Ovary (tissue), 9 donors: ENCODE results near the gene TMEM41B. TPM values are rescaled to one million over a fixed set of nuclear protein-coding genes. Genes with fewer than 3 reads are reported as not detected.
"Not testable (repeated sequence)": the region's sequence is repeated elsewhere in the genome, so short reads cannot be mapped to it uniquely, and the experiment has no call there.

Experiments
- DNase-seq, 5 donors: peaks; one replicate each; pipeline ENCODE4 v3.0.0-alpha.2; 2019 to 2020
- H3K27ac ChIP-seq, 2 donors: fragments of 200-600 bp; one replicate each; pipeline versions ENCODE4 v1.5.1 to v1.8.0; 2019 to 2022
- H3K27me3 ChIP-seq: fragments of 200-600 bp; one replicate; pipeline ENCODE4 v1.8.0; 2022
- H3K36me3 ChIP-seq: fragments of 200-600 bp; sonication (generic); one replicate; pipeline ENCODE4 v1.5.1; 2019
- H3K4me1 ChIP-seq: one replicate; pipeline ENCODE4 v1.8.1; 2013; ENCODE audit warnings: mild to moderate bottlenecking, moderate library complexity; ENCODE audit not compliant: insufficient read depth
- H3K4me3 ChIP-seq: fragments of 200-600 bp; sonication (generic); one replicate; pipeline ENCODE4 v1.5.1; 2017
- H3K9me3 ChIP-seq, 2 donors: fragments of 200-600 bp in 1 of 2; sonication (generic) in 1 of 2; one replicate each; pipeline versions ENCODE4 v1.5.1 to v1.8.1; 2013 to 2019; ENCODE audit warnings: mild to moderate bottlenecking in 1 of 2, moderate library complexity in 1 of 2
- EP300 ChIP-seq: sonication (generic); formaldehyde crosslinking; IDR thresholded peaks from one replicate; pipeline ENCODE4 v1.6.1; 2017; ENCODE audit warnings: antibody characterized with exemption
- POLR2A ChIP-seq: fragments of 450-650 bp; IDR thresholded peaks from one replicate; pipeline ENCODE4 v1.6.1; 2017; ENCODE audit warnings: antibody characterized with exemption, mild to moderate bottlenecking, moderate library complexity
- WGBS, 3 donors: extraction: QIAGEN DNeasy Blood & Tissue Kit in 1 of 3; methylation state at CpG; one replicate each; pipeline versions ENCODE4 v1.1.5 to v1.1.7; 2013 to 2017; 5-methylcytosine and 5-hydroxymethylcytosine counted together
- intact Hi-C, 4 donors: fragments of 100-400 bp; cut with DNase I; formaldehyde crosslinking; loops; one replicate each; pipeline versions ENCODE4 v1.11.0 to v1.15.1; 2022 to 2023
- polyA plus RNA-seq, 2 donors: library from polyadenylated mRNA; stranded (reverse); fragments of 200-250 nt in 1 of 2; fragments of 350-450 nt in 1 of 2; fragmentation: Illumina TruSeq in 1 of 2; extraction: RNeasy Lipid Tissue Mini Kit (QIAGEN cat#74804) in 1 of 2; gene quantifications; one replicate each; pipeline ENCODE4 v1.2.3, GENCODE V29; 2013 to 2014
- total RNA-seq, 7 donors: library from RNA; depleted of rRNA in 2 of 7; stranded (reverse); fragments of >200 nt in 2 of 7; fragmentation: NEBNext Ultra II Directional in 3 of 7; extraction: Animal tissue kit (Norgen Biotek cat#: 25700) in 3 of 7; gene quantifications; one replicate each; pipeline versions ENCODE4 v1.1.0 to v1.2.4, GENCODE V29; 2016 to 2023
- TF ChIP-seq, protein P1 (sequence below), 3 donors: fragments of 450-650 bp in 2 of 3; fragments of 200-600 bp in 1 of 3; IDR thresholded peaks; one replicate each; pipeline versions ENCODE4 v1.5.1 to v1.8.0; 2016 to 2022; ENCODE audit warnings: antibody characterized with exemption in 3 of 3, mild to moderate bottlenecking in 1 of 3
- donor health status: DM: no; HTN: no; CAD: no; lungs with moderate emphysema.
- donor health status: DM: no; HTN: no; CAD: no.
- donor health status: Bipolar disorder and iron deficiency.
- donor health status: DM: yes; HTN: yes; CAD: no.
- donor health status: DM: no; HTN: no; CAD: no.
- donor health status: DM: yes; HTN: yes; CAD: no.

The TMEM41B gene
- total and polyA plus RNA-seq, 9 donors = 10.0 to 29.4 (median 19.8) TPM

DNA sequence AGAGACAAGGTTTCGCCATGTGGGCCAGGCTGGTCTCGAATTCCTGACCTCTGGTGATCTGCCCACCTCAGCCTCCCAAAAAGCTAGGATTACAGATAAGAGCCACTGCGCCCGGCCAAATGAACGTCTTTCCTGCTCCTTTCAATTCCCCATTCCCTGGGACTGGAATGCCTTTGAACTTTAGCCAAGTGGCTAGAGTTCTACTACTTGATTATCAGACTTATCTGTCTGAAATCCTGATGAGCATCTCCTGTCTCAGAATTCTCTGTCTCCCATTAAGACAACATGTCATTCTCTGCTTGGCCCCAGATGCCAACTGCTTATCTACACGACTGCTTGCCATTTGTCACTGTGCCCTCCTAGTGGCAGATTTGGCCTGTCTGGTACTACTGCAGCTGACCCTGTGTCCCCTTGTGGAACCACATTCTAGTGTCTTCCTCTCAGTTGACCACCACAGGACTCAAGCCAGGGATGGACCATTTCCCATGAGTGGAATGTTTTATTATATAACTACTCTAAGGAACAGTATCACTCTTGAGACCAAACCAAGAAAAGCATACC is 37.0 kb upstream of the TMEM41B start:
- intact Hi-C loops = no loop called here
- TF ChIP-seq, protein P1, sequence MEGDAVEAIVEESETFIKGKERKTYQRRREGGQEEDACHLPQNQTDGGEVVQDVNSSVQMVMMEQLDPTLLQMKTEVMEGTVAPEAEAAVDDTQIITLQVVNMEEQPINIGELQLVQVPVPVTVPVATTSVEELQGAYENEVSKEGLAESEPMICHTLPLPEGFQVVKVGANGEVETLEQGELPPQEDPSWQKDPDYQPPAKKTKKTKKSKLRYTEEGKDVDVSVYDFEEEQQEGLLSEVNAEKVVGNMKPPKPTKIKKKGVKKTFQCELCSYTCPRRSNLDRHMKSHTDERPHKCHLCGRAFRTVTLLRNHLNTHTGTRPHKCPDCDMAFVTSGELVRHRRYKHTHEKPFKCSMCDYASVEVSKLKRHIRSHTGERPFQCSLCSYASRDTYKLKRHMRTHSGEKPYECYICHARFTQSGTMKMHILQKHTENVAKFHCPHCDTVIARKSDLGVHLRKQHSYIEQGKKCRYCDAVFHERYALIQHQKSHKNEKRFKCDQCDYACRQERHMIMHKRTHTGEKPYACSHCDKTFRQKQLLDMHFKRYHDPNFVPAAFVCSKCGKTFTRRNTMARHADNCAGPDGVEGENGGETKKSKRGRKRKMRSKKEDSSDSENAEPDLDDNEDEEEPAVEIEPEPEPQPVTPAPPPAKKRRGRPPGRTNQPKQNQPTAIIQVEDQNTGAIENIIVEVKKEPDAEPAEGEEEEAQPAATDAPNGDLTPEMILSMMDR (IDR thresholded peaks at IDR 0.05) = no peak
- TF ChIP-seq EP300 (no peak), POLR2A (no peak)
- no peaks in the 10 kb centered on the region for H3K4me1 ChIP-seq
- no peaks in the 10 kb centered on the region for H3K9me3 ChIP-seq
- H3K4me3 ChIP-seq = no peak overlapping the region
- no peak overlapping the region for H3K27ac ChIP-seq
- 34 to 77% (median 43%) methylated on average over 6 of the region's 6 CpGs for WGBS, 3 donors
- H3K27me3 ChIP-seq = no peaks in the 10 kb centered on the region
- H3K36me3 ChIP-seq = no peaks in the 10 kb centered on the region
- DNase-seq = no peak

DNA sequence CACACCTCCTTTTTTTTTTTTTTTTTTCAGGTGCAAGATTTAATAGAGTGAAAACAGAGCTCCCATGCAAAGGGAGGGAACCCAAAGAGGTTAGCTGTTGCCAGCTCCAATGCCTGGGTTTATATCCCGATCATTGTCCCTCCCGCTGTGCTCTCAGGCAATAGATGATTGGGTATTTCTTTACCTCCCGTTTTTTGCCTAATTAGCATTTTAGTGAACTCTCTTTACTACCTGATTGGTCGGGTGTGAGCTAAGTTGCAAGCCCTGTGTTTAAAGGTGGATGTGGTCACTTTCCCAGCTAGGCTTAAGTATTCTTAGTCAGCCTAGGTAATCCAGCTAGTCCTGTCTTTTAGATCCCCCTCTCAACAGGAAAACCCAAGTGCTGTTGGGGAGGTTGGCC is 33.4 kb upstream of the TMEM41B start:
- H3K27ac ChIP-seq, H3K27me3 ChIP-seq, H3K4me3 ChIP-seq, intact Hi-C loops, H3K36me3 ChIP-seq, H3K4me1 ChIP-seq, DNase-seq, H3K9me3 ChIP-seq: not testable (repeated sequence)
- 54 to 63% (median 56%) methylated on average over 4 of the region's 4 CpGs for WGBS, 3 donors

GRCh38 chr11:9347100-9347499 is 32.7 kb upstream of the TMEM41B start:
- intact Hi-C loops = no loop called here
- no peak for DNase-seq

GRCh38 chr11:9344061-9344680 is 29.8 kb upstream of the TMEM41B start:
- Histone ChIP-seq H3K4me3 (no peak overlapping the region), H3K4me1 (no peaks in the 10 kb centered on the region), H3K36me3 (no peaks in the 10 kb centered on the region), H3K9me3 (no peaks in the 10 kb centered on the region), H3K27me3 (no peaks in the 10 kb centered on the region), H3K27ac (no peak overlapping the region)
- TF ChIP-seq, protein P1 (IDR thresholded peaks at IDR 0.05) = no peak
- no peak for TF ChIP-seq EP300
- no peak for TF ChIP-seq POLR2A
- DNase-seq = no peak
- WGBS, 3 donors = 64 to 83% (median 75%) methylated on average over 3 of the region's 3 CpGs
- intact Hi-C loops = no loop called here

More at GRCh38 chr11:9347100-9347499, 32.7 kb upstream of the TMEM41B start:
- WGBS, 3 donors = 66 to 76% (median 66%) methylated on average over 2 of the region's 2 CpGs
- no peaks in the 10 kb centered on the region for H3K9me3 ChIP-seq
- no peaks in the 10 kb centered on the region for H3K4me1 ChIP-seq
- H3K27me3 ChIP-seq = no peaks in the 10 kb centered on the region
- TF ChIP-seq EP300 = no peak
- TF ChIP-seq, protein P1 (IDR thresholded peaks at IDR 0.05) = no peak
- no peak for TF ChIP-seq POLR2A
- no peak overlapping the region for H3K27ac ChIP-seq
- no peak overlapping the region for H3K4me3 ChIP-seq
- H3K36me3 ChIP-seq = no peaks in the 10 kb centered on the region

GRCh38 chr11:9341638-9342178 is 27.3 kb upstream of the TMEM41B start:
- DNase-seq = no peak
- 62 to 72% (median 70%) methylated on average over 5 of the region's 5 CpGs for WGBS, 3 donors
- TF ChIP-seq, protein P1 (IDR thresholded peaks at IDR 0.05) = no peak
- TF ChIP-seq POLR2A (no peak), EP300 (no peak)
- no peak overlapping the region for H3K27ac ChIP-seq
- intact Hi-C loops = no loop called here
- no peaks in the 10 kb centered on the region for H3K27me3 ChIP-seq
- H3K36me3 ChIP-seq = no peaks in the 10 kb centered on the region
- H3K9me3 ChIP-seq = no peaks in the 10 kb centered on the region
- H3K4me3 ChIP-seq = no peak overlapping the region
- H3K4me1 ChIP-seq = no peaks in the 10 kb centered on the region
